ENCODE results near the gene ADRB2.
"Not testable (repeated sequence)": the region's sequence is repeated elsewhere in the genome, so short reads cannot be mapped to it uniquely, and the experiment has no call there.

ADRB2 gene

GRCh38 chr5:148856424-148856823, 30.0 kb downstream of the ADRB2 start:
- no peak for DNase-seq

- no peak for DNase-seq
Observed at GRCh38 chr5:148857474-148857873, 31.1 kb downstream of the ADRB2 start.

- DNase-seq = no peak
Observed at GRCh38 chr5:148858106-148858505, 31.7 kb downstream of the ADRB2 start.

- DNase-seq = no peak
Observed at GRCh38 chr5:148858547-148858946, 32.1 kb downstream of the ADRB2 start.

GRCh38 chr5:148859703-148860102, 33.3 kb downstream of the ADRB2 start:
- DNase-seq = no peak

- DNase-seq = no peak
Observed at GRCh38 chr5:148860599-148860998, 34.2 kb downstream of the ADRB2 start.

- no peak for DNase-seq
Observed at GRCh38 chr5:148861088-148861487, 34.7 kb downstream of the ADRB2 start.

GRCh38 chr5:148861696-148862095, 35.3 kb downstream of the ADRB2 start:
- DNase-seq = no peak

- DNase-seq = no peak
Observed at GRCh38 chr5:148864113-148864841, 37.9 kb downstream of the ADRB2 start.

- DNase-seq = no peak
Observed at GRCh38 chr5:148866024-148866423, 39.6 kb downstream of the ADRB2 start.

GRCh38 chr5:148873120-148873519, 46.7 kb downstream of the ADRB2 start:
- no peak for DNase-seq

GRCh38 chr5:148873690-148874485, 47.5 kb downstream of the ADRB2 start:
- DNase-seq = no peak

GRCh38 chr5:148875205-148875875, 48.9 kb downstream of the ADRB2 start:
- no peak for DNase-seq

- not testable (repeated sequence) for DNase-seq
Observed at GRCh38 chr5:148877436-148877835, 51.0 kb downstream of the ADRB2 start.

Measured in activated CD4-positive, alpha-beta T cell treated with anti-CD3 and anti-CD28 coated beads for 48 hours (primary cell).